Activated T-cell treated with anti-CD3 and anti-CD28 coated beads for 1 hour (primary cell): Measurements from ENCODE around the gene MRPL55.

ENCODE experiments used
- DNase-seq: peaks from one replicate; pipeline ENCODE4 v3.0.0-alpha.2; 2020; ENCODE audit warnings: low read depth

Gene MRPL55

DNA sequence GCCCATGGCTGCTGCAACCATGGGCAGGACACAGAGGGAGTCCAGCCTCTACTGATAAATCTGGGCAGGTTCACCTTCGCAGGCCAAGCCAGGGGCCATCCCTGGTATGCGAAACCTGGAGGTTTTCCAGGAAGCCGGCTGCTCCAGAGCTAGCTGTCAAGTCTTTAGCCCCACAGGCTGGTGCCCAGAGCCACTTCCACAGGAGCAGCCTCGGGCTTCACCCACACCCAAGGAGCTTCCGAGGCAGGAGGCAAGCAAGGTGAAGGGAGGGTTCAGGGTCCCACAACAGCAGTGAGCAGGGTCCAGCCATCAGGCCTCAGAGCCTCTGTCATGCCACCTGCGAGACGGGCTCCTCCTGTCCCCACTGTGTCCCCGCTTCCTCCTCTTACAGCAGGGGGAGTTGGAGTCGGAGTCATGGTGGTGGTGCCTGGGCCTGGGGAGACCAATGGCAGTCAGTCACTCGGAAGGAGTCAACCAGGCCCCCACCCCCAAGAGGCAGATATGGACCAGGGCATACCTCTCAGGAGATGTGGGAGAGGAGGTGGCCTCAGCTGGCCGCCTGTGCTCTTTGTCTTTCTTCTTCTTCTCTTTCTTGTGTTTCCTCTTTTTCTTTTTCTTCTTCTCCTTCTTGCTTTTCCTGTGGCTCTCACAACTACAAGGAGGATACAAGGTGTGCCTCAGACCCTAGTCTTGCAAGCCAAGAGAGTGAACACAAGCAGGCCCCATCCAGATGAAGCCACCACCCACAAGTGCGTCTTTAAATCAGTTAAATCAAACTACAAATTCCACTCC is 8.1 kb downstream of the MRPL55 start:
- no peak for DNase-seq

DNA sequence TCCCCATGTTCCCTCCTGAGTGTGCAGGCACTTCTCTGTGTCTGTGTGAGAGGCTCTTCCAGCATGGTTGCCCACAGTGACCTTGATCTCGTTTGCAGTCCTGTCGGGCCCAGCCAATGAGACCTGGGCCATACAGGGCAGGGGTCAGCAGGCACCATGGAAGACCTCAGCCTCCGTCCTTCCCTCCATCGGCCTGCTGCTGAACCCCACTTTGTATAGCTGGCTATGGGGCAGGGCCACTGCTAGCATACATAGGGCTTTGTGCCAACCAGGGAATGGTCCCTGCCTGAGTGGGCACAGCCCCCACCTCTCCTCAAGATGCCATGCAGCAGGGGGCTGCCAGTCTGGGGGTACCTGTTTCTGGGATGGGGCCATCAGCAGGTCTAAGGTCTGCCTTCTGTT is 9.8 kb downstream of the MRPL55 start:
- DNase-seq: no peak

- no peak for DNase-seq
Observed at GRCh38 chr1:228098323-228098931, 10.7 kb downstream of the MRPL55 start.

GRCh38 chr1:228097333-228098081 is 11.6 kb downstream of the MRPL55 start:
- DNase-seq: no peak

GRCh38 chr1:228096416-228097332 is 12.4 kb downstream of the MRPL55 start:
- no peak for DNase-seq

GRCh38 chr1:228095938-228096337 is 13.2 kb downstream of the MRPL55 start:
- no peak for DNase-seq

DNA sequence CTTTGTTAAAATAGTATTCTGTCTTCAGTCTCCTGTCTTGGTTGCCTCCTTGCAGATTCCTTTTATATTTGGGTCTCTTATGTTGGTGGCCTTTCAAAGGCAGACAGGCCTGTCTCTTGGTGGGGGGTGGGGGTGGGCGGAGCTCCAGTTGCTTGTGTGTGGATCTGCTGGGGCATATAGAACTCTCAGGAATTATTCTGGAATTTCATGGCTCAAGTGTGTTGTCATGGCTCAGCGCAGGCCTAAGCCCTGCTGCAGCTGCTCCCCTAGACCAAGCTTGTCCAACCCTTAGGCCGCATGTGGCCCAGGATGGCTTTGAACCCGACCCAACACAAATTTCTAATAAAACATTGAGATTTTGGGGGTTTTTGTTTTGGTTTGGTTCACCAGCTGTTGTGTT is 13.9 kb downstream of the MRPL55 start:
- DNase-seq: no peak

DNA sequence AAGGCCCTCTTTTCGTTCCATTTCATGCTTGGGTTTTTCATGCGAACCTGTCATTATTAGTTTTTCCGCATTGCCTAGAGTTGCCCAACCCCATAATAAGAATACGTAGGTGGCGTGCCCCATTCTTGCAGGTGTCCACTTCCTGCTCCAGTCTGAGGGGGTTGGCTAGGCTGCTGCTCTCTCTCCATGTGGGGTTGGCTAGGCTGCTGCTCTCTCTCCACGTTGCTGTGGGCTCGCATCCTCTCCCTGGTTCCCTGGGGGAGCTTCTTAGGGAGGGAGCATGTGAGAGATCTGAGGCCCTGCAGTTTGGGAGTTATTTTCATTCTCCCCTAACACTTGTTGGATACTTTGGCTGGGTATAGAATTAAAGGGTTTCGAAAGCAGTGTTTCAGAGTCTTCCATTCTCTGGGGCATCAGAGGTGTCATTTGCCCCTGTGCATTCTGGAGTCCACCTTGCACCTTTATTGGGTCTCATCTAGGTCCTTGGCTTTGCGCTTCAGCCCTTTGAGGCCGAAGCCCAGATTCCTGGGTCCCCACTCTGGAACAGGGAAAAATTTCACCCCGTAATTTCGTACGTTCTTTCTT is 14.6 kb downstream of the MRPL55 start:
- DNase-seq: no peak

DNA sequence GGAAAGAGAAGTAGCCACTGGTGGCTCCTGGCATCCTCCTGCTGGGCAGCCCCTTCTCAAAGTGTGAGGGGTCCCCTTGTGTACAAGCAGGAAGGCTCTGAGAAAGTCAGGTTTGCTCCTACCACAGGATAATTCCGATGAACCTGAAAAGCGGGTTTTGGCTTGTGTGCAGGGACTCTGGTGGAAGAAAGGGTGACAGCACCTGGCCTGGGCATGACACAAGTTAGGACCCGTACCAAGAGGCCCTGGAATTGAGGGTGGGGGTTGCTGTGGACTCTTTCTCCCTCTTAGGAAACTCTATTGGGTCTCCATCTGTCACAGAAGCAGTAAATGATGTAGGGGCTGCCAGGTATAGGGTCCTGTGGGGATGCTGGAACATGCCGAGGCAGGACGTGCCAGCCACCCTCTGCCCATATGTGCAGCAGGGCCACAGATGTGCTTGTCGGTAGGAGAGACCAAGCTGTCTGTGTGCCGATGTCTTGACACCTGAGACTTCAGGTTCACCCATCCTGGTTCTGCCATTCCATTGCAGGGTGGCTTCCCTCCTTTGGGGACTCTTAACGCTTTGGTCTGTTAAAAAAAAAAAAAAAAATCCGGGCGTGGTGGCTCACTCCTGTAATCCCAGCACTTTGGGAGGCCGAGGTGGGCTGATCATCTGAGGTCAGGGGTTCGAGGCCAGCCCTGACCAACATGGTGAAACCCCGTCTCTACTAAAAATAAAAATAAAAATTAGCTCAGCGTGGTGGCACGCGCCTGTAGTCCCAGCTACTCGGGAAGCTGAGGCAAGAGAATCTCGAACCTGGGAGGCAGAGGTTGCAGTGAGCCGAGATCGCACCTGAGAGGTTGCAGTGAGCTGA is 15.8 kb downstream of the MRPL55 start:
- DNase-seq: no peak

DNA sequence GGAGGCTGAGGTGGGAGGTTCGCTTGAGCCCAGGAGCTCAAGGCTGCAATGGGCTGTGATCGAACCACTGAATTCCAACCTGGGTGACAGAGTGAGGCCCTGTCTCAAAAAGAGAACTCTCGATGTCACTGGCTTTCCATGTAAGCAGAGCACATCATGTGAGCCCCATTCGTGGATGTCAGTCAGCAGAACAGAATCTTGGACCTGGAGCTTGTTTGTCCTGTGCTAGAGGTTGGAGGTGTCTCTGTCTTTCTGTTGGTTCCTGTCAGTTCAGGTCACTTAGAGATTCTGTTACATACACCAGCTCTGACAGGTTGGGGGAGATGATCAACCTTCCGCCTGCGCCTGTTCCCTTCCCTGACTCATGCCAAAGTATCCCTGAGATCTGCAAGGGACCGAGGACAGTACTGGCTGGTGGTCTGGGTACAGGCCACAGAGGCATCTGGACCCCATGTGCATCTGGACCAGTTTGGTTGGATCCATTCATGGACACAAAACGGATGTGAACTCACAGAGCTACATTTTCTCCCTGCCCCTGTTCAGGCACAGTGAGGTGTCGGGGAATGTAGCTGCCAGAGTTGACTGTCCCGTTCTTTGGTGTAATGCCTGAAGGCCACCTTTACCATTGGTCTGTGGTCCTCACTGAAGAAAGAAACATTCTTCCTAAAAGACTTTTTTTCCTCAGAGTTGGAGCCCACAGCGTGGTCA is 16.6 kb downstream of the MRPL55 start:
- no peak for DNase-seq

GRCh38 chr1:228091084-228091483 is 18.0 kb downstream of the MRPL55 start:
- DNase-seq: no peak

DNA sequence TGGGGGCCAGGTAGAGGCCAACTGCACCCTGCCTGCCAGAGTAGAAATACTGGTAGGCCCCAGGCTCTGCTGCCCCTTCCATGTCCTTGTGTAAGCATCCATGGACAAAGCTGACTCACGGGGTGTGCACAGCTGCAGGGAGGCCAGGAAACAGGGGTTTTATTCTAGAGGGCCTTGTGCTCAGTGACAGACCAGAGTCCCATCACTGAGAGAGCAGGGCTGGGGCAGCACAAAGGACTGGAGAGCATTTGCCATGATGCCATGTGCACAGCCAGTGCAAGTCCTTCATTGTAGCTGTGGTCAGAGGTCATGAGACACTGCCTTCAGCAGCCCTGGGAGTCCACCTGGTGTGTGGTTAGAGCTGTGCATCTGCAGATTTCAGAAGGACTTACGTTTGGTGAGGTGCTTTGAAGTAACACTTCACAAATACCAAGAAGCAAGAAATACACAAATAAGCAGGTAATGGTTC is 18.5 kb downstream of the MRPL55 start:
- no peak for DNase-seq

DNA sequence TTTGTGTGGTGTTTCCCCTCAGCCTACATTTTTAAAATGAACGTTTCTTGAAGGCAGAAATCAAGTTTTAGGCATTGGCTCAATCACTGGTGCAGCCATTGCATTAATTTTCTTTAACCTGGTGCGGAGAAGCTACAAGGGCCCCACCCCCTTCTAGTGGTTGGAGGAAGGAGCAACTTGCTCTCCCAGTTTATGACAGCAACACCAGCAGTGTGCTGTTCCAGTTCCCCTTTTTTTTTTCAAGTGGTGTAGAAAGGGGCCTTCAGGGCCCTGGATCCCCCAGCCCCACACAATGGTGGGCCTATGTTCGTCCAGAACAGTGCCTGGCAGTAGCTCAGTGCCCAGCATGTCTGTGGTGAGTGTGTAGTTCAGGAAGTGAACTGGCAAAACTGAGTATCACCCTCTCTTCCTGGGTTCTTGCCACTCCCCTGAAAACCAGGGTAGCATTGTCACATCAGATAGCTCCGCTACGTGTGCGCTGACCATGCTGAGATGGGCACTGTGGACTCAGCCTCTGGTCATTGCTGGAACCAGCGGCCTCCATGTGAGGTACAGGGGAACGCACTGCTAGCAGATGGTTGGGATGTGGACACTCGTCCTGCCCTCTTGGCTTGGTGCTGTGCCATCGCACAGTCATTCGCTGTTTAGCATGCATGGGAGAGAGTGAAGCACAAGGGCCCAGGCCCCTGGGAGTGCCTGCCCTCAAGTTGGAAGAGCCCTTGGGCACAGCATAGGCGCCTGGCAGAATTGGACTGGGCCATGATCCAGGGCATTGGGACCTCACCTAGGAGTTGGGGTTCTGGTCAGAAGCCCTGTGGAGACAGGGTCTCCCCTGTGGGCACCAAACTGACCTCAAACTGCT is 19.3 kb downstream of the MRPL55 start:
- DNase-seq: no peak

- no peak for DNase-seq
Observed at GRCh38 chr1:228088586-228089498, 20.3 kb downstream of the MRPL55 start.

DNA sequence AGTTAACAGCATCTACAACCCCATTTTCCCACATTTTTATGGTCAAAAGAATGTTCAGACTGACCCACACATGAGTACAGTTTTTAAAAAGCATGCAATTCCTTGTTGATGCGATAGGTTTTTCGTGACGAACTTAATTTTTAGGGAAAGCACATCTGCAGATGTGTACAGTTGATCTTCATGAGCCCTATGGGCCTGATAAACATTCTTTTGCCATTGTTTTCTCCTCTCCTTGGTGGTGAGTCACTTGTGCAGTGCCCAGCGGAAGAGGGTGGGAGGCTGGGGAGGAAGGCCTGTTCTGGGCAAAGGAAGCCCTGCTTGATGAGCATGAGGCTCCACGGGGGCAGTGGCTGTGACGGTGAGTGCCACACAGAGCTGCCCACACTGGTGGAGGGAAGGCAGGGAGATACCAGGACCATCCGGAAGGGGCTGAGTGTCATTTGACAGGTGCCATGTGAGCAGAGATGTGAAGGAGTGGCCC is 21.3 kb downstream of the MRPL55 start:
- no peak for DNase-seq

- no peak for DNase-seq
Observed at GRCh38 chr1:228085287-228085951, 23.7 kb downstream of the MRPL55 start.

GRCh38 chr1:228084797-228085196 is 24.3 kb downstream of the MRPL55 start:
- no peak for DNase-seq
